Thymus (tissue), 14 donors: Measurements from ENCODE around the gene NAT9. TPM values are rescaled to one million over a fixed set of nuclear protein-coding genes. Genes with fewer than 3 reads are reported as not detected.
A peak's percentile ranks its signal among the peaks of the same experiment; 100 is the strongest.

Source experiments
- DNase-seq, 9 donors: peaks; one replicate each; pipeline ENCODE4 v3.0.0-alpha.2; 2013; ENCODE audit warnings: low spot score in 9 of 9, low read depth in 6 of 9, missing footprints in 1 of 9
- H3K27ac ChIP-seq, 2 donors: one replicate each; pipeline ENCODE4 v1.5.1; 2013; ENCODE audit warnings: control low read depth in 1 of 2, low read depth in 1 of 2, low read length in 1 of 2, mild to moderate bottlenecking in 1 of 2, moderate library complexity in 1 of 2
- H3K27me3 ChIP-seq, 2 donors: one replicate each; pipeline ENCODE4 v1.5.1; 2013; ENCODE audit warnings: low read length in 1 of 2; ENCODE audit not compliant: control insufficient read depth in 2 of 2, insufficient read depth in 1 of 2
- H3K36me3 ChIP-seq, 2 donors: one replicate each; pipeline ENCODE4 v1.5.1; 2013; ENCODE audit warnings: low read length in 1 of 2, mild to moderate bottlenecking in 1 of 2, moderate library complexity in 1 of 2; ENCODE audit not compliant: control insufficient read depth in 2 of 2, insufficient read depth in 2 of 2
- H3K4me1 ChIP-seq, 2 donors: one replicate each; pipeline ENCODE4 v1.5.1; 2013; ENCODE audit warnings: low read length in 2 of 2; ENCODE audit not compliant: control insufficient read depth in 2 of 2, insufficient read depth in 2 of 2
- H3K4me3 ChIP-seq, 2 donors: one replicate each; pipeline ENCODE4 v1.5.1; 2013; ENCODE audit warnings: low read length in 2 of 2, control low read depth in 1 of 2, mild to moderate bottlenecking in 1 of 2
- H3K9me3 ChIP-seq, 2 donors: one replicate each; pipeline ENCODE4 v1.5.1; 2013; ENCODE audit warnings: low read length in 1 of 2, mild to moderate bottlenecking in 1 of 2; ENCODE audit not compliant: control insufficient read depth in 2 of 2, insufficient read depth in 1 of 2
- WGBS: extraction: QIAGEN DNeasy Blood & Tissue Kit; methylation state at CpG from one replicate; pipeline ENCODE4 v1.1.7; 2013; 5-methylcytosine and 5-hydroxymethylcytosine counted together
- long read RNA-seq, 10 donors: transcript quantifications; one replicate each; lab custom pipeline, GENCODE V29; 2026
- polyA plus RNA-seq: library from polyadenylated mRNA; stranded (reverse); fragments of 200-250 nt; gene quantifications from one replicate; pipeline ENCODE4 v1.2.3, GENCODE V29; 2013
- total RNA-seq: library from RNA; stranded (reverse); fragments of 120-200 nt; gene quantifications from one replicate; pipeline ENCODE4 v1.2.4, GENCODE V29; 2013
- donor health status: healthy.

NAT9 gene
- 17.8 TPM for total RNA-seq
- 31.1 TPM for polyA plus RNA-seq
- long read RNA-seq, donor 1, partial matches to known transcripts = 0 of 2 reads
- long read RNA-seq, donor 1, other reads (novel, unspliced or antisense) = 0 of 2 reads
- long read RNA-seq, donor 2 = 0 reads
- long read RNA-seq, donor 3, transcript NAT9-210 (7 exons, 1,860 nt) = major isoform, 6 of 27 reads
- long read RNA-seq, donor 3, partial matches to known transcripts = 13 of 27 reads
- long read RNA-seq, donor 3, other reads (novel, unspliced or antisense) = 0 of 27 reads
- long read RNA-seq, donor 4, partial matches to known transcripts = 0 of 2 reads
- long read RNA-seq, donor 4, other reads (novel, unspliced or antisense) = 0 of 2 reads
- long read RNA-seq, donor 5, transcript NAT9-210 (7 exons, 1,860 nt) = major isoform, 5 of 14 reads
- long read RNA-seq, donor 5, partial matches to known transcripts = 0 of 14 reads
- long read RNA-seq, donor 5, other reads (novel, unspliced or antisense) = 0 of 14 reads
- long read RNA-seq, donor 6, partial matches to known transcripts = 0 of 11 reads
- long read RNA-seq, donor 6, other reads (novel, unspliced or antisense) = 0 of 11 reads
- long read RNA-seq, donor 7, partial matches to known transcripts = 0 of 5 reads
- long read RNA-seq, donor 7, other reads (novel, unspliced or antisense) = 0 of 5 reads
- long read RNA-seq, donor 8, partial matches to known transcripts = 0 of 3 reads
- long read RNA-seq, donor 8, other reads (novel, unspliced or antisense) = 0 of 3 reads
- long read RNA-seq, donor 9, partial matches to known transcripts = 0 of 7 reads
- long read RNA-seq, donor 9, other reads (novel, unspliced or antisense) = 0 of 7 reads
- long read RNA-seq, donor 10, partial matches to known transcripts = 0 of 1 reads
- long read RNA-seq, donor 10, other reads (novel, unspliced or antisense) = 0 of 1 reads

DNA sequence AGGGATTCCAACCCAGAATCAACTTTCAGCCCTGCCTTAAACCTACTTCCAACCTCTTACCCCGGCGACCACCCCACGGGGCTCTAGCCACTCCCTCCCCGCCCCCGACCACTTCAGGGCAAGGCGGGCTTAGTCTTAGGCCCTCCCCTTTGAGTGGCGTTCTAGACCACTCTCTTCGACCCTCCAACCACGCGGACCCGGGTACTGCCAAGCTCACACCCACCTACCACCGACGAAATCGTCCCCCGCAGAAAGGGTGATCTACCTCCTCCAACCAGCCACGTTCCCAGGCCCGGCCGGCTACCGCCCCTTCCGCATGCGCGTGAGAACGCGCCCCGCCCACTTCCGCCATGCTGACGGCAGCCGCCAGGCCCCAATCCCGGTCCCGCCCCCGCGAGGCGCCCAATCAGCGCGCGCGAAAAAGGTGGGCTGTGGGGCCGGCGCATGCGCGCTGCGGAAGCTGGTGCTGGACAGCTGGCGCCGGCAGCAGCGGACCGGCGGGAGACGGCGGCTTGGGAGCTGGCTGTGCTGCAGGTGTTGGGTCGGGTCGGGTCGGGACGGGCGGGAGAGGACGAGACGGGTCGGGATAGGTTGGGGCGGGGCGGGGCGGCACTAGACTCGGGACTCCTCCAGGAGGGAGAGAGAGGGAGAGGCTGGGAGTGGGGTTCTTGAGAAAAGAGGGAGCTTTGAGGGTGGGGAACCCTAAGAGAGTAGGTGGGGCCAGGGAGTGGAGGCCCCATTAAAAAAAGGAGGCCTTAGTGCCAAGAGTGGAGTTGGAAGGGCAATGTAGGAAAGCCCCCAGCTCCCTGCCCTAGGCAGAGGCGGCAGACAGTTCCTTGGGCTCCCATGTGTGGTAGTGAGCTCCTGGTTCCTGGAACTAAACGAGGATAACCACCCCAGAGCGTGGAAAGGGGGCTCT is at the start of gene NAT9:
TSS of gene NAT9 (minus strand) at position 302 of the 919 bp plus-strand sequence. CDS start 647 bp downstream, outside the sequence.
- Histone ChIP-seq H3K27me3 (no peaks in the 10 kb centered on the region), H3K4me3 (peak within 1 kb of the TSS; percentile 68 to 81), H3K9me3 (no peaks in the 10 kb centered on the region), H3K4me1 (peaks cover 15 to 40% of the 10 kb centered on the region in 2 donors), H3K36me3 (peaks cover 24 to 30% of the 10 kb centered on the region in 2 donors), H3K27ac (peak within 1 kb of the TSS; percentile 30 to 58)
- DNase-seq = peak; percentile 71 to 98 (median 95)
- 1% methylated on average over 64 of the region's 64 CpGs for whole genome bisulfite sequencing

DNA sequence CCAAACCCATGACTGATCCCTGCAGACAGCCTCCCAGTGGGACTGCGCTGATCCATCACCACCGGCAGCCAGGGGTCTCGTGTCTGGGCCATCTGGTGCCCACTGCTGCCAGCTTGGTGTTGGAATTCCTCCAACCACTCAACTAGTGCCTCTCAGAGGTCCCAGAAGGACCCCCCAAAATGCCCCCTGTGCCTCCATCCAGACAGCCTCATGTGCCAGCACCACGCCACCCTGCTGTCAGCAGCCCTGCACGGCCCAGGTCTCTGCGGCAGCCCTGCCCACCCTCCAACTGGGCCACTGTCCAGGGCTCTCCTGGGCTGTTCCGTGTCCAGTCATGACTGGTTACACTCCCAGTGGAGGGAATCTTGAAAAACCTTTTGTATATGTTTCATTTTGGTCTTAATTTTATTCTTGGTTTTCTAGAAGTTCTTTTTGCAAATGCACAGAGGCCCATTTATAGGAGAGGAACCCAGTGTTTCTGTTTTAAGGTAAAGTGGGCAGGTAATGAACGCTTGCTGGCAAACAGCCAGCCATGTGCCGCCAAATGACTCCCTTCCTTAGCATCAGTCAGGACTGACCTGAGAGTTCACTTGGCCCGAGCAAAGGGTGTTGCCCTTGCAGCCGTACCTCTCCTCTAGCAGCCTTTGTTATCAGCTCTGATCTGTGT is 48.9 kb upstream of the NAT9 start:
- no peak for DNase-seq
- H3K36me3 ChIP-seq = peaks cover 9 to 24% of the 10 kb centered on the region in 2 donors
- no peaks in the 10 kb centered on the region for H3K27me3 ChIP-seq
- H3K27ac ChIP-seq = no peak overlapping the region
- no peak overlapping the region for H3K4me3 ChIP-seq
- peaks cover 0 to 5% of the 10 kb centered on the region in 2 donors for H3K4me1 ChIP-seq
- WGBS = 98% methylated on average over 11 of the region's 11 CpGs
- H3K9me3 ChIP-seq = no peaks in the 10 kb centered on the region

DNA sequence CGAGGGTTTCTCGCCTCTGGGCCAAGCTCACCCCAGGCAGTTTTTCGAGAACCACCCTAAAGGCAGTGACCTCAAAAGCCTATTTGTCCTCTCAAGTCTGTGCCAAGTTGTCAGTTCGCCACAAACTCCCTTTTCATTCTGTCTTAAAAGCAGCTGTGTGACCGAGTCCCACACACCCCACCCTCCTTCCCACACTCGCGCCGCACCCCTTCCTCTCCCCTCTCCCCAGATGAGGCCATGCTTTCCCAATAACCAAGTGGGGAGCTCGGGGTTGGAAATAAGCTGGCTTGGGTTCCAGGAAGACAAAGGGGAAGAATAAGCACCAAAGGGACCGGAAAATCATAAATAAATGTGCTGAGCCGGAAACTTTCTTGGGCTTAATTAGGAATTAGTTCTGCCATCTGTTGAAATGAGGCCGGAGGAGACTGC is 46.8 kb upstream of the NAT9 start:
- DNase-seq = no peak
- H3K9me3 ChIP-seq = no peaks in the 10 kb centered on the region
- H3K4me3 ChIP-seq = no peak overlapping the region
- peaks cover 0 to 5% of the 10 kb centered on the region in 2 donors for H3K4me1 ChIP-seq
- peaks cover 14 to 31% of the 10 kb centered on the region in 2 donors for H3K36me3 ChIP-seq
- WGBS = 89% methylated on average over 12 of the region's 12 CpGs
- H3K27ac ChIP-seq = no peak overlapping the region
- H3K27me3 ChIP-seq = no peaks in the 10 kb centered on the region

- Histone ChIP-seq H3K9me3 (no peaks in the 10 kb centered on the region), H3K4me3 (no peak overlapping the region), H3K27ac (no peak overlapping the region), H3K36me3 (peaks cover 15 to 31% of the 10 kb centered on the region in 2 donors), H3K27me3 (no peaks in the 10 kb centered on the region), H3K4me1 (peaks cover 0 to 5% of the 10 kb centered on the region in 2 donors)
- 94% methylated on average over 15 of the region's 15 CpGs for WGBS
- DNase-seq = no peak
Measured at GRCh38 chr17:74822335-74822938, 46.3 kb upstream of the NAT9 start.

DNA sequence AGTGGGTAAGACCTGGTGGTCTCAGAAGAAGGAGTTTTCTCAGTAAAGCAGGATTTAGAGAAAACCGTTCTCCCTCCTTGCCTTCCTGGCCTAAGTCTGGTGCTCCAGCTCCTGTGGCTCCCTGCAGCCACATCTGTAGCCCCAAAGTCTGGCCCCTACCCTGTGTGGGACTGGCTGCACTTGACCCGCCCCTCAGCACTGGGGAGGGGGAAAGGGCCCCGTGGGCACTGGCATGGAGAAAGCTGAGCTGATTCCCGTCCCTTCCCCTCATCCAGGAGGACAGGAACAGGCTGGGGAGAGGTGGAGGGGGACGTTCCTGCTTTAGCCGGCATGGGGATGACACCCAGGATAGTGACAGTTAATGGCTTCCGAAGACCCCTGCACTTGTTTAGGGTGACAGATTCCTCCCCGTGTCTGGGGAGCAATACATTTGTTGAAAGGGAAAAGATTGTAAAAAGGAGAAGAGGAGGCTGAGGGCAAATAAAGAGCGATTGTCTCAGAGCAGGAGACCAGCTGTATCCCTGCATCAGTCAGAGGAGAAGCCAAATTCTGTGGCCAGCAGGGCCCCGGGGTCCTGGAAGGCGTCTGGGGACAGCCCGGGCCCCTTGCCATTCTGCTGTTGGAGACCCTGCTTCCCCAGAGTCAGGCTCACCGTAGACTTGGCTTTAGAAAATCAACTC is 45.6 kb upstream of the NAT9 start:
- Histone ChIP-seq H3K36me3 (peaks cover 18 to 31% of the 10 kb centered on the region in 2 donors), H3K27ac (no peak overlapping the region), H3K9me3 (no peaks in the 10 kb centered on the region), H3K27me3 (no peaks in the 10 kb centered on the region), H3K4me3 (no peak overlapping the region), H3K4me1 (peaks cover 0 to 5% of the 10 kb centered on the region in 2 donors)
- DNase-seq = no peak
- 96% methylated on average over 13 of the region's 13 CpGs for WGBS

DNA sequence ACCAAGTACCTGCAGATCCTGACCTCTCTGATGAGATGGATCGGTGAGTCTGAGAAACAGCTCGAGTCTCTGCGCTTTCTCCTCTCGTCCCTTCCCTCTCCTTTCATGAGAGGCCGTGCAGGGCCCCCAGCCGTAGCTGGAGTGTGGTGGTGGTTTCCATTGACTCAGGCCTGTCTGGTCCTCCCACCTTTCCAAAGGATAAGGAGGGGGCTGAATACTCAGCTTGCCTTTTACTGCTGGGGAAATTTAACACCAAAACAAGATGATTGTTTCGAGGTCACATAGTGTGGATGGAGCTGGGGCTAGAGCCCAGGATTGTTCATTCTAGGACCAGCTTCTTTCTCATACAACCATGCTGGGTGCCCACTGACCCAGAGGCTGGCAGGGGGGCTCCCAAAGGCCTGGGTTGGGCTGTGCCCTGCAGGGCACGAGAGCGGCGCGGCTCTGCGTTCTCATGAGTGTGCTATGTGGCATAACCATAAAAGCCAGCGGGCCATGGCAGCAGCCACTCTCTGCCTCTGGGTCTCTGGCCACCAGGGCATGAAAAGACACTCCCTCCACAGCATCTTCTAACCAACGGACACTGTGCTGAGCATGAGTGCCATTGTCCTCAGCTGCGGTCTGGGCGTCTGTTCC is 43.8 kb upstream of the NAT9 start:
- H3K9me3 ChIP-seq = no peaks in the 10 kb centered on the region
- H3K4me1 ChIP-seq = peaks cover 0 to 5% of the 10 kb centered on the region in 2 donors
- H3K4me3 ChIP-seq = no peak overlapping the region
- WGBS = 98% methylated on average over 16 of the region's 16 CpGs
- H3K27ac ChIP-seq = no peak overlapping the region
- H3K27me3 ChIP-seq = no peaks in the 10 kb centered on the region
- DNase-seq = no peak
- peaks cover 18 to 25% of the 10 kb centered on the region in 2 donors for H3K36me3 ChIP-seq

- 98% methylated on average over 16 of the region's 16 CpGs for WGBS
- no peak for DNase-seq
- Histone ChIP-seq H3K4me1 (peaks cover 0 to 5% of the 10 kb centered on the region in 2 donors), H3K27ac (no peak overlapping the region), H3K27me3 (no peaks in the 10 kb centered on the region), H3K9me3 (no peaks in the 10 kb centered on the region), H3K36me3 (peaks cover 11 to 14% of the 10 kb centered on the region in 2 donors), H3K4me3 (no peak overlapping the region)
Measured at GRCh38 chr17:74818291-74818938, 42.3 kb upstream of the NAT9 start.
